HUES48 (cell line): Measurements from ENCODE around the gene CELF4.
"Not testable (repeated sequence)": the region's sequence is repeated elsewhere in the genome, so short reads cannot be mapped to it uniquely, and the experiment has no call there.

ENCODE experiments used
- H3K27ac ChIP-seq: one replicate; pipeline ENCODE4 v1.7.0; 2013; ENCODE audit warnings: low read depth, low read length, inconsistent platforms
- H3K27me3 ChIP-seq: 2 replicates; pipeline ENCODE4 v1.6.1; 2013; ENCODE audit warnings: mild to moderate bottlenecking, low read length; ENCODE audit not compliant: control insufficient read depth, insufficient read depth
- H3K36me3 ChIP-seq: 2 replicates; pipeline ENCODE4 v1.6.1; 2013; ENCODE audit warnings: low read length; ENCODE audit not compliant: control insufficient read depth, insufficient read depth
- H3K4me1 ChIP-seq: 2 replicates; pipeline ENCODE4 v1.6.1; 2013; ENCODE audit warnings: mild to moderate bottlenecking, low read length; ENCODE audit not compliant: control insufficient read depth, insufficient read depth
- H3K4me3 ChIP-seq: 2 replicates; pipeline ENCODE4 v1.5.1; 2013; ENCODE audit warnings: mild to moderate bottlenecking, low read depth, low read length
- H3K9ac ChIP-seq: 2 replicates; pipeline ENCODE4 v1.6.1; 2013; ENCODE audit warnings: mild to moderate bottlenecking, low read depth, low read length, moderate library complexity
- H3K9me3 ChIP-seq: 2 replicates; pipeline ENCODE4 v1.6.1; 2013; ENCODE audit warnings: low read length; ENCODE audit not compliant: control insufficient read depth, insufficient read depth

CELF4 gene

GRCh38 chr18:37470986-37471385 is 94.6 kb downstream of the CELF4 start:
- Histone ChIP-seq H3K4me3 (no peak overlapping the region), H3K27me3 (no peaks in the 10 kb centered on the region), H3K9ac (no peak overlapping the region), H3K4me1 (no peaks in the 10 kb centered on the region), H3K27ac (no peak overlapping the region), H3K36me3 (no peaks in the 10 kb centered on the region), H3K9me3 (no peaks in the 10 kb centered on the region)

- Histone ChIP-seq H3K36me3 (no peaks in the 10 kb centered on the region), H3K27ac (no peak overlapping the region), H3K9me3 (no peaks in the 10 kb centered on the region), H3K27me3 (no peaks in the 10 kb centered on the region), H3K4me1 (no peaks in the 10 kb centered on the region), H3K4me3 (no peak overlapping the region), H3K9ac (no peak overlapping the region)
These were observed 98.5 kb downstream of the CELF4 start for GRCh38 chr18:37467002-37467662.

GRCh38 chr18:37465958-37466357 is 99.6 kb downstream of the CELF4 start:
- no peaks in the 10 kb centered on the region for H3K27me3 ChIP-seq
- H3K4me3 ChIP-seq, result no peak overlapping the region
- no peak overlapping the region for H3K27ac ChIP-seq
- no peak overlapping the region for H3K9ac ChIP-seq
- H3K4me1 ChIP-seq, result no peaks in the 10 kb centered on the region
- no peaks in the 10 kb centered on the region for H3K36me3 ChIP-seq
- H3K9me3 ChIP-seq, result no peaks in the 10 kb centered on the region

GRCh38 chr18:37464257-37464656 is 101.3 kb downstream of the CELF4 start:
- H3K4me1 ChIP-seq, result no peaks in the 10 kb centered on the region

GRCh38 chr18:37461329-37461728 is 104.3 kb downstream of the CELF4 start:
- H3K36me3 ChIP-seq, H3K27ac ChIP-seq, H3K27me3 ChIP-seq, H3K9me3 ChIP-seq, H3K4me3 ChIP-seq, H3K9ac ChIP-seq, H3K4me1 ChIP-seq: not testable (repeated sequence)

More at GRCh38 chr18:37464257-37464656, 101.3 kb downstream of the CELF4 start:
- Histone ChIP-seq H3K27me3 (no peaks in the 10 kb centered on the region), H3K9ac (no peak overlapping the region), H3K27ac (no peak overlapping the region), H3K4me3 (no peak overlapping the region), H3K36me3 (no peaks in the 10 kb centered on the region), H3K9me3 (no peaks in the 10 kb centered on the region)

- H3K27me3 ChIP-seq, result no peaks in the 10 kb centered on the region
- no peak overlapping the region for H3K9ac ChIP-seq
- H3K4me3 ChIP-seq, result no peak overlapping the region
- H3K4me1 ChIP-seq, result no peaks in the 10 kb centered on the region
- H3K9me3 ChIP-seq, result no peaks in the 10 kb centered on the region
- H3K27ac ChIP-seq, result no peak overlapping the region
- H3K36me3 ChIP-seq, result no peaks in the 10 kb centered on the region
These were observed 105.0 kb downstream of the CELF4 start for GRCh38 chr18:37460604-37461003.

- H3K27ac ChIP-seq, result no peak overlapping the region
- H3K4me3 ChIP-seq, result no peak overlapping the region
- H3K36me3 ChIP-seq, result no peaks in the 10 kb centered on the region
- H3K9ac ChIP-seq, result no peak overlapping the region
- no peaks in the 10 kb centered on the region for H3K27me3 ChIP-seq
- H3K4me1 ChIP-seq, result peaks cover 5% of the 10 kb centered on the region; the same call in 1 of the 2 replicates
- H3K9me3 ChIP-seq, result no peaks in the 10 kb centered on the region
These were observed 106.9 kb downstream of the CELF4 start for GRCh38 chr18:37458697-37459096.

- Histone ChIP-seq H3K27ac (no peak overlapping the region), H3K9ac (no peak overlapping the region), H3K27me3 (no peaks in the 10 kb centered on the region), H3K9me3 (no peaks in the 10 kb centered on the region), H3K4me1 (peaks cover 5% of the 10 kb centered on the region; the same call in 1 of the 2 replicates), H3K36me3 (no peaks in the 10 kb centered on the region), H3K4me3 (no peak overlapping the region)
These were observed 107.8 kb downstream of the CELF4 start for GRCh38 chr18:37457753-37458152.

GRCh38 chr18:37457341-37457740 is 108.3 kb downstream of the CELF4 start:
- H3K9ac ChIP-seq, result no peak overlapping the region
- no peak overlapping the region for H3K27ac ChIP-seq
- no peaks in the 10 kb centered on the region for H3K9me3 ChIP-seq
- no peaks in the 10 kb centered on the region for H3K36me3 ChIP-seq
- peaks cover 5% of the 10 kb centered on the region; the same call in 1 of the 2 replicates for H3K4me1 ChIP-seq
- no peak overlapping the region for H3K4me3 ChIP-seq
- H3K27me3 ChIP-seq, result no peaks in the 10 kb centered on the region

GRCh38 chr18:37456873-37457272 is 108.7 kb downstream of the CELF4 start:
- H3K9me3 ChIP-seq, result no peaks in the 10 kb centered on the region
- no peak overlapping the region for H3K4me3 ChIP-seq
- H3K9ac ChIP-seq, result no peak overlapping the region
- H3K4me1 ChIP-seq, result peaks cover 5% of the 10 kb centered on the region; the same call in 1 of the 2 replicates
- H3K27ac ChIP-seq, result no peak overlapping the region
- H3K27me3 ChIP-seq, result no peaks in the 10 kb centered on the region
- no peaks in the 10 kb centered on the region for H3K36me3 ChIP-seq

GRCh38 chr18:37456395-37456794 is 109.2 kb downstream of the CELF4 start:
- H3K36me3 ChIP-seq, result no peaks in the 10 kb centered on the region
- H3K4me1 ChIP-seq, result peaks cover 5% of the 10 kb centered on the region; the same call in 1 of the 2 replicates
- H3K9me3 ChIP-seq, result no peaks in the 10 kb centered on the region
- no peak overlapping the region for H3K4me3 ChIP-seq
- no peaks in the 10 kb centered on the region for H3K27me3 ChIP-seq
- H3K9ac ChIP-seq, result no peak overlapping the region
- no peak overlapping the region for H3K27ac ChIP-seq
